GM12892 (cell line): ENCODE data around the gene ADGRA1.

Source experiments
- POLR2A ChIP-seq: IDR thresholded peaks from 2 replicates; pipeline ENCODE4 v1.6.1; 2011; ENCODE audit warnings: low read depth, low read length, control low read depth
- POLR2AphosphoS5 ChIP-seq: IDR thresholded peaks from 2 replicates; pipeline ENCODE4 v1.6.1; 2011; ENCODE audit warnings: low read depth, low read length, control low read depth
- TAF1 ChIP-seq: IDR thresholded peaks from 2 replicates; pipeline ENCODE4 v1.6.1; 2011; ENCODE audit warnings: low read depth, mild to moderate bottlenecking, control low read depth, low read length, borderline replicate concordance

- TF ChIP-seq POLR2A (no peak), POLR2AphosphoS5 (no peak), TAF1 (no peak)
These were observed 46.8 kb downstream of the ADGRA1 start for GRCh38 chr10:133134411-133135115.
